Keratinocyte (primary cell): ENCODE data around the gene CTIF. TPM values are rescaled to one million over a fixed set of nuclear protein-coding genes. Genes with fewer than 3 reads are reported as not detected.

Experiments
- DNase-seq: peaks from one replicate; pipeline ENCODE4 v3.0.0-alpha.2; 2011; ENCODE audit warnings: low read depth, missing footprints, low spot score
- FAIRE-seq: peaks from 2 replicates; lab custom pipeline; 2011; peaks lifted over from hg19 to GRCh38; lab: Jason Lieb, UNC
- H2AFZ ChIP-seq: 2 replicates; pipeline ENCODE4 v1.6.0; 2012; ENCODE audit warnings: low read length, control low read depth, inconsistent platforms; ENCODE audit not compliant: control insufficient read depth
- H3K27ac ChIP-seq: 2 replicates; pipeline ENCODE4 v1.5.1; 2011; ENCODE audit warnings: low read length; ENCODE audit not compliant: control insufficient read depth, insufficient read depth
- H3K27me3 ChIP-seq: 3 replicates; pipeline ENCODE4 v1.6.0; 2011; ENCODE audit warnings: low read length; ENCODE audit not compliant: control insufficient read depth, insufficient read depth; ENCODE audit errors: extremely low read depth
- H3K36me3 ChIP-seq, 2 experiments: 2 replicates in 1 of 2; 3 replicates in 1 of 2; pipeline ENCODE4 v1.5.1; 2011; ENCODE audit warnings: low read length in 2 of 2, mild to moderate bottlenecking in 1 of 2; ENCODE audit not compliant: control insufficient read depth in 2 of 2, insufficient read depth in 2 of 2; ENCODE audit errors: extremely low read depth in 1 of 2
- H3K4me1 ChIP-seq: 3 replicates; pipeline ENCODE4 v1.5.1; 2011; ENCODE audit warnings: low read length; ENCODE audit not compliant: control insufficient read depth, insufficient read depth; ENCODE audit errors: extremely low read depth
- H3K4me2 ChIP-seq: 3 replicates; pipeline ENCODE4 v1.6.0; 2011; ENCODE audit warnings: low read depth, low read length; ENCODE audit not compliant: control insufficient read depth, insufficient read depth; ENCODE audit errors: extremely low read depth
- H3K4me3 ChIP-seq, 3 experiments: fragments of 200-600 bp in 1 of 3; sonication (generic) in 1 of 3; 2 replicates in 2 of 3; 3 replicates in 1 of 3; pipeline ENCODE4 v1.5.1; 2011 to 2016; ENCODE audit warnings: low read length in 3 of 3, mild to moderate bottlenecking in 3 of 3, control low read depth in 2 of 3, inconsistent platforms in 1 of 3, low read depth in 1 of 3, mixed read lengths in 1 of 3, mixed run types in 1 of 3, moderate library complexity in 1 of 3; ENCODE audit not compliant: control insufficient read depth in 2 of 3, insufficient read depth in 2 of 3; ENCODE audit errors: extremely low read depth in 1 of 3
- H3K79me2 ChIP-seq: 2 replicates; pipeline ENCODE4 v1.6.0; 2012; ENCODE audit warnings: low read length; ENCODE audit not compliant: control insufficient read depth, insufficient read depth
- H3K9ac ChIP-seq: 3 replicates; pipeline ENCODE4 v1.6.0; 2011; ENCODE audit warnings: low read length; ENCODE audit not compliant: control insufficient read depth, insufficient read depth; ENCODE audit errors: extremely low read depth
- H3K9me1 ChIP-seq: 3 replicates; pipeline ENCODE4 v1.6.0; 2011; ENCODE audit warnings: low read length; ENCODE audit not compliant: control insufficient read depth, insufficient read depth; ENCODE audit errors: extremely low read depth
- H3K9me3 ChIP-seq: 2 replicates; pipeline ENCODE4 v1.5.1; 2012; ENCODE audit warnings: low read depth, low read length; ENCODE audit not compliant: control insufficient read depth
- H4K20me1 ChIP-seq: 3 replicates; pipeline ENCODE4 v1.6.0; 2011; ENCODE audit warnings: low read length; ENCODE audit not compliant: control insufficient read depth, insufficient read depth; ENCODE audit errors: extremely low read depth
- EZH2 ChIP-seq: IDR thresholded peaks from one replicate; pipeline ENCODE4 v1.6.1; 2012; ENCODE audit warnings: inconsistent platforms, mild to moderate bottlenecking, low read length, moderate library complexity
- dilution Hi-C: fragments of 300-500 bp; cut with MboI; formaldehyde crosslinking; loops from one replicate; pipeline ENCODE4 v1.7.0; 2020; ENCODE audit warnings: low sequenced_read_pairs; ENCODE audit not compliant: extremely low pct_ligation_motif_present
- polyA plus RNA-seq, 5 experiments: library from polyadenylated mRNA; depleted of rRNA in 3 of 5; stranded (reverse) in 3 of 5; stranded (forward) in 1 of 5; unstranded in 1 of 5; fragments of >200 nt; gene quantifications; 1 replicate in 1 of 5; 2 replicates in 3 of 5; 3 replicates in 1 of 5; pipeline versions ENCODE4 v1.2.1 to v1.2.3, GENCODE V29; 2011 to 2012; ENCODE audit warnings: missing spikeins in 2 of 5, low read depth in 1 of 5, low replicate concordance in 1 of 5
- TF ChIP-seq, protein P1 (sequence below), 3 experiments: IDR thresholded peaks in 1 of 3; conservative IDR thresholded peaks in 1 of 3; optimal IDR thresholded peaks in 1 of 3; 2 replicates in 2 of 3; 3 replicates in 1 of 3; pipeline versions ENCODE3 to v1.5.1; 2011; ENCODE audit warnings: low read length in 3 of 3, mild to moderate bottlenecking in 3 of 3, moderate library complexity in 2 of 3, control low read depth in 1 of 3, inconsistent platforms in 1 of 3; ENCODE audit not compliant: insufficient read depth in 2 of 3; ENCODE audit errors: extremely low read depth in 1 of 3

Gene CTIF
- polyA plus RNA-seq, 1 donor (not counting 4 experiments of a cell fraction or from before 2014, with no cell fraction given): 15.0 TPM

DNA sequence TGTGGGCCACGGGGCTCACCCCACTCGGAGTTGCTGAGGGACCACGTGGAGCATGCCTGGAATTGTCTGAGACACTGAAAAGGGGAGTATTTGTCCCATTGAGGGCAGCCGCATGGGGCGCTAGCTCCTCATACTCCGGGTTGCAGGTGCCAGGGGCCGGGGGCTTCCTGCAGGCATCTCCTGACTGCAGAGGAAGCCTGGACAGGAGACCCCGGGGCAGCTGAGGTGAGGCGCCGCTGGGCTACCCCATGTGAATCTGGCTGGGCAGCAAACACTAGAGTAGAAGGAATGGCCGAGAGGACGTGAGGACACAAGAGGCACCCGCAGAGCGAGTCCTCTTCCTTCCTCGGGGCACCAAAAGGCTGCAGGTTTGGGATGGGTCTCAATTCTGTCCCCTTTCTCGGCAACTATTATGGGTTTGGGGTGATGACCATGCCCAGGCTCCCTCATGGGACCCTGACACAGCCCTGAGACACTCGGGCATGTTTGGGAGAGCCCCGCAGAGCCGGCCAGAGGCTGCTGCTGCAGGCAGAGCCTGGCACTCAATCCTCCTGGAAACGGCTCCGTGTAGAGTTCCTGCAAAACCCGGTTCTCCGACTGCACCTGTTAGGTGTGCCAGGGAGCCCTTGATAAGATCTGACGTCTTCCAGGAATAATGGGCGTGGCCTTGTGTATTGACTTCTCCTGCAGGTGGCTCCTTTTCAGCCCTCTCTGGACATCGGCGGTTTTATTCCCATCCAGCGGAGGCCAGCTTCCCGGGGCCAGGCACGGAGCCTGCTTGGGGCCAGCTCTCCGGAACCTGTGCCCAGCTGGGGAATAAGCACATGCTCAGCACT lies 77.0 kb downstream of the CTIF start:
- peaks cover 4 to 12% of the 10 kb centered on the region in 2 experiments for H3K36me3 ChIP-seq
- H3K9ac ChIP-seq: no peak overlapping the region
- peaks cover 6% of the 10 kb centered on the region for H3K9me1 ChIP-seq
- H2AFZ ChIP-seq: no peak overlapping the region
- FAIRE-seq (peak; percentile 46), DNase-seq (no peak)
- H3K4me1 ChIP-seq: peaks cover 17% of the 10 kb centered on the region
- no peak overlapping the region for H3K4me3 ChIP-seq
- H3K9me3 ChIP-seq: no peaks in the 10 kb centered on the region
- H4K20me1 ChIP-seq: peaks cover 15% of the 10 kb centered on the region
- dilution Hi-C loops: no loop called here
- H3K4me2 ChIP-seq: peak overlapping the region; percentile 35
- no peak overlapping the region for H3K27ac ChIP-seq
- TF ChIP-seq, protein P1, sequence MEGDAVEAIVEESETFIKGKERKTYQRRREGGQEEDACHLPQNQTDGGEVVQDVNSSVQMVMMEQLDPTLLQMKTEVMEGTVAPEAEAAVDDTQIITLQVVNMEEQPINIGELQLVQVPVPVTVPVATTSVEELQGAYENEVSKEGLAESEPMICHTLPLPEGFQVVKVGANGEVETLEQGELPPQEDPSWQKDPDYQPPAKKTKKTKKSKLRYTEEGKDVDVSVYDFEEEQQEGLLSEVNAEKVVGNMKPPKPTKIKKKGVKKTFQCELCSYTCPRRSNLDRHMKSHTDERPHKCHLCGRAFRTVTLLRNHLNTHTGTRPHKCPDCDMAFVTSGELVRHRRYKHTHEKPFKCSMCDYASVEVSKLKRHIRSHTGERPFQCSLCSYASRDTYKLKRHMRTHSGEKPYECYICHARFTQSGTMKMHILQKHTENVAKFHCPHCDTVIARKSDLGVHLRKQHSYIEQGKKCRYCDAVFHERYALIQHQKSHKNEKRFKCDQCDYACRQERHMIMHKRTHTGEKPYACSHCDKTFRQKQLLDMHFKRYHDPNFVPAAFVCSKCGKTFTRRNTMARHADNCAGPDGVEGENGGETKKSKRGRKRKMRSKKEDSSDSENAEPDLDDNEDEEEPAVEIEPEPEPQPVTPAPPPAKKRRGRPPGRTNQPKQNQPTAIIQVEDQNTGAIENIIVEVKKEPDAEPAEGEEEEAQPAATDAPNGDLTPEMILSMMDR (optimal IDR thresholded peaks at IDR 0.05 in 1 of 3, IDR thresholded peaks at IDR 0.05 in 1 of 3, conservative IDR thresholded peaks at IDR 0.05 in 1 of 3; ENCODE audit: extremely low read depth in 1 of 3, insufficient read depth in 2 of 3, low read length in 3 of 3): no peak
- no peak for TF ChIP-seq EZH2
- H3K79me2 ChIP-seq: peaks cover 10% of the 10 kb centered on the region
- H3K27me3 ChIP-seq: no peaks in the 10 kb centered on the region

GRCh38 chr18:48616484-48617255 lies 77.8 kb downstream of the CTIF start:
- Histone ChIP-seq H3K9me1 (peaks cover 6% of the 10 kb centered on the region), H3K27me3 (no peaks in the 10 kb centered on the region), H3K9ac (no peak overlapping the region), H2AFZ (no peak overlapping the region), H3K4me2 (peak overlapping the region; percentile 35), H3K79me2 (peaks cover 7% of the 10 kb centered on the region), H3K36me3 (peaks cover 0 to 11% of the 10 kb centered on the region in 2 experiments), H3K27ac (no peak overlapping the region), H3K9me3 (no peaks in the 10 kb centered on the region), H4K20me1 (peaks cover 15% of the 10 kb centered on the region), H3K4me3 (no peak overlapping the region), H3K4me1 (peaks cover 22% of the 10 kb centered on the region)
- no peak for DNase-seq
- TF ChIP-seq EZH2: no peak
- TF ChIP-seq, protein P1 (optimal IDR thresholded peaks at IDR 0.05 in 1 of 3, IDR thresholded peaks at IDR 0.05 in 1 of 3, conservative IDR thresholded peaks at IDR 0.05 in 1 of 3; ENCODE audit: extremely low read depth in 1 of 3, insufficient read depth in 2 of 3, low read length in 3 of 3): no peak
- dilution Hi-C loops: no loop called here
- FAIRE-seq: peak; percentile 85
